K562 (cell line): Measurements from ENCODE around the gene PLA2G3. TPM values are rescaled to one million over a fixed set of nuclear protein-coding genes. Genes with fewer than 3 reads are reported as not detected.

Experiments
- CBFB ChIP-seq: sonication (generic); formaldehyde crosslinking; IDR thresholded peaks from 2 replicates; pipeline ENCODE4 v1.4.0; 2020; ENCODE audit warnings: mild to moderate bottlenecking, missing genetic modification reagents
- DNMT1 ChIP-seq: fragments of 450-650 bp; IDR thresholded peaks from 2 replicates; pipeline ENCODE4 v1.6.1; 2016; ENCODE audit warnings: antibody characterized with exemption, mild to moderate bottlenecking
- ESRRA ChIP-seq: fragments of 450-650 bp; IDR thresholded peaks from 2 replicates; pipeline ENCODE4 v1.6.1; 2014; ENCODE audit warnings: low read depth, mild to moderate bottlenecking, moderate library complexity, borderline replicate concordance
- GABPB2 ChIP-seq: fragments of 250-450 bp; sonication (Bioruptor Pico); conservative IDR thresholded peaks from 2 replicates; pipeline ENCODE4 v1.5.1; 2021; ENCODE audit warnings: mild to moderate bottlenecking
- KLF6 ChIP-seq: fragments of 250-450 bp; sonication (Bioruptor Pico); IDR thresholded peaks from 2 replicates; pipeline ENCODE4 v1.4.0; 2020; ENCODE audit warnings: mild to moderate bottlenecking, moderate library complexity, borderline replicate concordance
- MCM5 ChIP-seq: fragments of 450-650 bp; IDR thresholded peaks from 2 replicates; pipeline ENCODE4 v1.6.1; 2016; ENCODE audit warnings: low read depth
- MEIS2 ChIP-seq: fragments of 450-650 bp; IDR thresholded peaks from 2 replicates; pipeline ENCODE4 v1.6.1; 2014; ENCODE audit warnings: mild to moderate bottlenecking; ENCODE audit not compliant: partially characterized antibody
- MYC ChIP-seq, 2 experiments: fragments of 250-450 bp in 1 of 2; sonication (Bioruptor Pico) in 1 of 2; IDR thresholded peaks; 2 replicates each; pipeline versions ENCODE4 v1.5.1 to v1.6.1; 2012 to 2021; ENCODE audit warnings: low read depth in 2 of 2, borderline replicate concordance in 1 of 2, improper control_type of control experiment in 1 of 2, low read length in 1 of 2, mild to moderate bottlenecking in 1 of 2, moderate library complexity in 1 of 2
- PHB2 ChIP-seq: fragments of 450-650 bp; IDR thresholded peaks from 2 replicates; pipeline ENCODE4 v1.6.1; 2017; ENCODE audit warnings: low read depth
- RBM34 ChIP-seq: fragments of 200-400 bp; formaldehyde crosslinking; IDR thresholded peaks from 2 replicates; pipeline ENCODE4 v1.6.1; 2018; ENCODE audit warnings: low read length, borderline replicate concordance; ENCODE audit not compliant: insufficient read depth
- SRSF1 ChIP-seq: fragments of 200-400 bp; formaldehyde crosslinking; IDR thresholded peaks from 2 replicates; pipeline ENCODE4 v1.6.1; 2017; ENCODE audit warnings: mild to moderate bottlenecking, low read depth, low read length, moderate library complexity
- TCFL5 ChIP-seq: fragments of 250-450 bp; sonication (Bioruptor Pico); conservative IDR thresholded peaks from 2 replicates; pipeline ENCODE4 v1.6.1; 2021; ENCODE audit warnings: mild to moderate bottlenecking, moderate library complexity, matching md5 sums
- ZNF274 ChIP-seq: IDR thresholded peaks from 2 replicates; pipeline ENCODE4 v1.6.1; 2011; ENCODE audit warnings: low read depth, mild to moderate bottlenecking, low read length, moderate library complexity, borderline replicate concordance
- polyA plus RNA-seq, 8 experiments: library from polyadenylated mRNA; depleted of rRNA in 4 of 8; stranded (reverse) in 5 of 8; unstranded in 3 of 8; fragments of >200 nt; fragmentation: Nextera tagmentation in 2 of 8; fragmentation: Illumina TruSeq in 1 of 8; extraction: Ambion mirVana in 2 of 8; extraction: Trizol in 1 of 8; gene quantifications; 2 replicates each; pipeline versions ENCODE4 v1.2.1 to v1.2.3, GENCODE V29; 2011 to 2014; ENCODE audit warnings: inconsistent platforms in 1 of 8, missing spikeins in 1 of 8
- total RNA-seq, 7 experiments: library from RNA; depleted of rRNA in 6 of 7; stranded (reverse); fragments of >200 nt in 6 of 7; fragmentation: Illumina TruSeq in 2 of 7; extraction: Trizol in 2 of 7; gene quantifications; 2 replicates each; pipeline versions ENCODE4 v1.2.1 to v1.2.3, GENCODE V29; 2011 to 2021; ENCODE audit warnings: low replicate concordance in 1 of 7
- TF ChIP-seq, protein P1 (sequence below): fragments of 450-650 bp; formaldehyde crosslinking; IDR thresholded peaks from 2 replicates; pipeline ENCODE4 v1.4.0; 2020; ENCODE audit warnings: mild to moderate bottlenecking, moderate library complexity
- TF ChIP-seq, protein P2 (sequence below): fragments of 450-650 bp; IDR thresholded peaks from 2 replicates; pipeline ENCODE4 v1.6.1; 2018; ENCODE audit warnings: mild to moderate bottlenecking, low read depth; ENCODE audit not compliant: partially characterized antibody

PLA2G3 gene
- total and polyA plus RNA-seq, 9 of the 15 experiments (the other 6 are each of a cell fraction or from before 2014, with no cell fraction given), result 0.18 to 1.4 (median 0.64) TPM

DNA sequence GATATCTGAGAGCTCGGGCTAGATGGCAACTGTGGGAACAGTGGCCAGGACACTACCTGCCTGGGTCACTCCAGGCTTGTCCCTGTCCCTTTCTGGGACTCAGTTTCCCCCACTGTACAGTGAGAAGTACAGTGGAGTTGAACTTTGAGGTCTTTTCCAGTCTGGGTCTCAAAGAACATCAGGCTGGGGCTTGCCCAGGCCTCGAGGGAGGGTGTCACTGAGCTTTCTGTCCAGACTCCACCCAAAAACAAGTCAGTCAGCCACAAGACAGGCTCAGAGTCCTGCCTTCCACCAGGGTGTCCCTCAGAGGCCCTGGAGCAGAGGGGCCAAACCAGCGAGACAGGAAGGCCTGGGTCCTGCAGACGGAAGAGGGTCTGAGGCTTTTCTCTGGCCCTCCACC, 2.0 kb upstream of the PLA2G3 start (continued):
- no peak for TF ChIP-seq ESRRA
- TF ChIP-seq MCM5, result no peak
- TF ChIP-seq, protein P1, sequence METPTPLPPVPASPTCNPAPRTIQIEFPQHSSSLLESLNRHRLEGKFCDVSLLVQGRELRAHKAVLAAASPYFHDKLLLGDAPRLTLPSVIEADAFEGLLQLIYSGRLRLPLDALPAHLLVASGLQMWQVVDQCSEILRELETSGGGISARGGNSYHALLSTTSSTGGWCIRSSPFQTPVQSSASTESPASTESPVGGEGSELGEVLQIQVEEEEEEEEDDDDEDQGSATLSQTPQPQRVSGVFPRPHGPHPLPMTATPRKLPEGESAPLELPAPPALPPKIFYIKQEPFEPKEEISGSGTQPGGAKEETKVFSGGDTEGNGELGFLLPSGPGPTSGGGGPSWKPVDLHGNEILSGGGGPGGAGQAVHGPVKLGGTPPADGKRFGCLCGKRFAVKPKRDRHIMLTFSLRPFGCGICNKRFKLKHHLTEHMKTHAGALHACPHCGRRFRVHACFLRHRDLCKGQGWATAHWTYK (CRISPR knock-in tag), result no peak
- TF ChIP-seq MYC (IDR thresholded peaks at IDR 0.05; ENCODE audit: low read depth, low read length), result no peak
- no peak for TF ChIP-seq MYC (CRISPR knock-in tag; IDR thresholded peaks at IDR 0.05; ENCODE audit: borderline replicate concordance, low read depth)
- TF ChIP-seq SRSF1, result no peak
- no peak for TF ChIP-seq GABPB2 (CRISPR knock-in tag)
- no peak for TF ChIP-seq DNMT1
- TF ChIP-seq, protein P2, sequence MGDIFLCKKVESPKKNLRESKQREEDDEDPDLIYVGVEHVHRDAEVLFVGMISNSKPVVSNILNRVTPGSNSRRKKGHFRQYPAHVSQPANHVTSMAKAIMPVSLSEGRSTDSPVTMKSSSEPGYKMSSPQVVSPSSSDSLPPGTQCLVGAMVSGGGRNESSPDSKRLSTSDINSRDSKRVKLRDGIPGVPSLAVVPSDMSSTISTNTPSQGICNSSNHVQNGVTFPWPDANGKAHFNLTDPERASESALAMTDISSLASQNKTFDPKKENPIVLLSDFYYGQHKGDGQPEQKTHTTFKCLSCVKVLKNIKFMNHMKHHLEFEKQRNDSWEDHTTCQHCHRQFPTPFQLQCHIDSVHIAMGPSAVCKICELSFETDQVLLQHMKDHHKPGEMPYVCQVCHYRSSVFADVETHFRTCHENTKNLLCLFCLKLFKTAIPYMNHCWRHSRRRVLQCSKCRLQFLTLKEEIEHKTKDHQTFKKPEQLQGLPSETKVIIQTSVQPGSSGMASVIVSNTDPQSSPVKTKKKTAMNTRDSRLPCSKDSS, result no peak
- no peak for TF ChIP-seq MEIS2
- no peak for TF ChIP-seq TCFL5
- TF ChIP-seq PHB2, result no peak
- no peak for TF ChIP-seq KLF6 (CRISPR knock-in tag)
- TF ChIP-seq ZNF274, result no peak
- no peak for TF ChIP-seq RBM34
- TF ChIP-seq CBFB (CRISPR knock-in tag), result no peak
- TF ChIP-seq, all 486 proteins: peak for 0
